Hematopoietic multipotent progenitor cell (in vitro differentiated cells): Measurements from ENCODE around the gene KCTD21. TPM values are rescaled to one million over a fixed set of nuclear protein-coding genes. Genes with fewer than 3 reads are reported as not detected.

Source experiments
- DNase-seq, 3 donors: peaks; one replicate each; pipeline ENCODE4 v3.0.0-alpha.2; 2011 to 2015; ENCODE audit warnings: low read depth in 2 of 3, low spot score in 2 of 3
- total RNA-seq: library from RNA; depleted of rRNA; stranded (reverse); fragments of >200 nt; gene quantifications from one replicate; pipeline ENCODE4 v1.2.3, GENCODE V29; 2012

KCTD21 gene
- total RNA-seq, 1 donor, result 3.0 TPM

- DNase-seq, result no peak
These were observed 31.2 kb upstream of the KCTD21 start for GRCh38 chr11:78219493-78220217.

GRCh38 chr11:78218707-78219492 is 30.5 kb upstream of the KCTD21 start:
- no peak for DNase-seq

- DNase-seq, result no peak
These were observed 29.5 kb upstream of the KCTD21 start for GRCh38 chr11:78217650-78218541.

- DNase-seq, result no peak
These were observed 28.3 kb upstream of the KCTD21 start for GRCh38 chr11:78216571-78217287.

GRCh38 chr11:78216021-78216420 is 27.6 kb upstream of the KCTD21 start:
- DNase-seq, result no peak

- DNase-seq, result no peak
These were observed 26.1 kb upstream of the KCTD21 start for GRCh38 chr11:78214331-78215194.

- DNase-seq, result no peak
These were observed 25.3 kb upstream of the KCTD21 start for GRCh38 chr11:78213526-78214330.

GRCh38 chr11:78212586-78213371 is 24.4 kb upstream of the KCTD21 start:
- no peak for DNase-seq

GRCh38 chr11:78211565-78211964 is 23.1 kb upstream of the KCTD21 start:
- no peak for DNase-seq

- no peak for DNase-seq
These were observed 21.7 kb upstream of the KCTD21 start for GRCh38 chr11:78210000-78210608.

GRCh38 chr11:78209478-78209877 is 21.1 kb upstream of the KCTD21 start:
- no peak for DNase-seq

- no peak for DNase-seq
These were observed 20.1 kb upstream of the KCTD21 start for GRCh38 chr11:78208257-78209165.

- no peak for DNase-seq
These were observed 19.3 kb upstream of the KCTD21 start for GRCh38 chr11:78207532-78208256.

GRCh38 chr11:78205691-78206090 is 17.3 kb upstream of the KCTD21 start:
- DNase-seq, result no peak

- DNase-seq, result no peak
These were observed 16.8 kb upstream of the KCTD21 start for GRCh38 chr11:78205256-78205655.

GRCh38 chr11:78203184-78203583 is 14.8 kb upstream of the KCTD21 start:
- peak in 1 of 3 donors; percentile 60 for DNase-seq
